NCI-H345 treated with DMSO at 0.1 percent for 48 hours (cell line): ENCODE data around the gene DUSP12.

Source experiments
- DNase-seq: peaks from one replicate; lab custom pipeline; 2025; ENCODE audit not compliant: unreplicated experiment; lab: John Stamatoyannopoulos, UW

The DUSP12 gene

GRCh38 chr1:161726473-161727255 is 22.9 kb upstream of the DUSP12 start:
- DNase-seq = no peak

GRCh38 chr1:161727256-161727924 is 22.2 kb upstream of the DUSP12 start:
- no peak for DNase-seq

GRCh38 chr1:161728376-161729226 is 21.0 kb upstream of the DUSP12 start:
- DNase-seq = no peak

GRCh38 chr1:161730050-161730564 is 19.5 kb upstream of the DUSP12 start:
- DNase-seq = no peak

GRCh38 chr1:161731241-161731640 is 18.3 kb upstream of the DUSP12 start:
- no peak for DNase-seq

- no peak for DNase-seq
Observed at GRCh38 chr1:161731981-161732718, 17.4 kb upstream of the DUSP12 start.

GRCh38 chr1:161733526-161733925 is 16.1 kb upstream of the DUSP12 start:
- no peak for DNase-seq

- DNase-seq = no peak
Observed at GRCh38 chr1:161735837-161736236, 13.7 kb upstream of the DUSP12 start.

GRCh38 chr1:161736335-161736969 is 13.1 kb upstream of the DUSP12 start:
- no peak for DNase-seq

GRCh38 chr1:161737625-161738024 is 12.0 kb upstream of the DUSP12 start:
- peak; percentile 14 for DNase-seq

- no peak for DNase-seq
Observed at GRCh38 chr1:161738627-161739287, 10.8 kb upstream of the DUSP12 start.

GRCh38 chr1:161739865-161740566 is 9.6 kb upstream of the DUSP12 start:
- no peak for DNase-seq

GRCh38 chr1:161740921-161741320 is 8.7 kb upstream of the DUSP12 start:
- no peak for DNase-seq

- no peak for DNase-seq
Observed at GRCh38 chr1:161743231-161743630, 6.4 kb upstream of the DUSP12 start.

- DNase-seq = no peak
Observed at GRCh38 chr1:161747801-161748200, 1.8 kb upstream of the DUSP12 start.

- DNase-seq = peak; percentile 35
Observed at GRCh38 chr1:161763522-161764098, 14.0 kb downstream of the DUSP12 start.

GRCh38 chr1:161766102-161766981 is 16.8 kb downstream of the DUSP12 start, which contains the start of gene ATF6:
ATF6 (plus strand) TSS chr1:161766320; CDS start chr1:161766361, 41 bp downstream.
- peak; percentile 80 for DNase-seq

GRCh38 chr1:161768461-161768860 is 18.9 kb downstream of the DUSP12 start:
- DNase-seq = no peak
